IPS-NIHi7 (cell line): Measurements from ENCODE around the gene SRSF6.
"Not testable (repeated sequence)": the region's sequence is repeated elsewhere in the genome, so short reads cannot be mapped to it uniquely, and the experiment has no call there.

Experiments used
- DNase-seq: peaks from one replicate; pipeline ENCODE4 v3.0.0; 2012; ENCODE audit warnings: mixed read lengths; ENCODE audit errors: extremely low spot score

The SRSF6 gene

GRCh38 chr20:43448748-43449535 lies 8.8 kb upstream of the SRSF6 start:
- DNase-seq: peak; percentile 78

- no peak for DNase-seq
Observed at GRCh38 chr20:43450841-43451799, 6.6 kb upstream of the SRSF6 start.

DNA sequence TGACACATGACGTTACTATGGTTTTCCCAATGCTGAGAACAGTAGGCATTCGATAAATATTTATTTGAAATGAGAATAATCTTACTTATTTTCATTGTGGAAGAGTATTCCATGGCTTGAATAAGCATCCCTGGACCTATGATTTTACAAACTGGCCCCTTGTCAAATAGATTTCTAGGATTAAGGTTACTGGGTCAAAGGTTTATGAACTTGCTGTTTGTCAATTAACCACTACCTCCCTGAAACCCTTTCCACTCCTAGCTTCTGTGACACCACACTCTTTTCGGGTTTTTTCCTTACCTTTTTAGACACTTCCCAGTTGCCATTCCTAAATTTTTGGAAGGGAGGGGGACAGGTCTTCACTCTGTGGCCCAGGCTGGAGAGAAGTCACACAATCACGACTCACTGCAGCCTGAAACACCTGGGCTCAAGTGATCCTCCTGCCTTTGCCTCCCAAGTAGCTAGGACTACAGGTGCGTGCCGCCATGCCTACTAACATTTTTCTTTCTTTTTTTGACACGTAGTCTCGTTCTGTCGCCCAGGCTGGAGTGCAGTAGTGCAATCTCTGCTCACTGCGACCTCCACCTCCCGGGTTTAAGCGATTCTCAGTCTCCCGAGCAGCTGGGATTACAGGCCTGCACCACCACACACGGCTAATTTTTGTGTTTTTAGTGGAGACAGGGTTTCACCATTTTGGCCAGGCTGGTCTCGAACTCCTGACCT lies 5.1 kb upstream of the SRSF6 start:
- no peak for DNase-seq

- DNase-seq: not testable (repeated sequence)
Observed at GRCh38 chr20:43456252-43456651, 1.4 kb upstream of the SRSF6 start.

- DNase-seq: peak; percentile 93
Observed at GRCh38 chr20:43456809-43457639, 672 bp upstream of the SRSF6 start.

- no peak for DNase-seq
Observed at GRCh38 chr20:43458422-43458924, 777 bp downstream of the SRSF6 start.

DNA sequence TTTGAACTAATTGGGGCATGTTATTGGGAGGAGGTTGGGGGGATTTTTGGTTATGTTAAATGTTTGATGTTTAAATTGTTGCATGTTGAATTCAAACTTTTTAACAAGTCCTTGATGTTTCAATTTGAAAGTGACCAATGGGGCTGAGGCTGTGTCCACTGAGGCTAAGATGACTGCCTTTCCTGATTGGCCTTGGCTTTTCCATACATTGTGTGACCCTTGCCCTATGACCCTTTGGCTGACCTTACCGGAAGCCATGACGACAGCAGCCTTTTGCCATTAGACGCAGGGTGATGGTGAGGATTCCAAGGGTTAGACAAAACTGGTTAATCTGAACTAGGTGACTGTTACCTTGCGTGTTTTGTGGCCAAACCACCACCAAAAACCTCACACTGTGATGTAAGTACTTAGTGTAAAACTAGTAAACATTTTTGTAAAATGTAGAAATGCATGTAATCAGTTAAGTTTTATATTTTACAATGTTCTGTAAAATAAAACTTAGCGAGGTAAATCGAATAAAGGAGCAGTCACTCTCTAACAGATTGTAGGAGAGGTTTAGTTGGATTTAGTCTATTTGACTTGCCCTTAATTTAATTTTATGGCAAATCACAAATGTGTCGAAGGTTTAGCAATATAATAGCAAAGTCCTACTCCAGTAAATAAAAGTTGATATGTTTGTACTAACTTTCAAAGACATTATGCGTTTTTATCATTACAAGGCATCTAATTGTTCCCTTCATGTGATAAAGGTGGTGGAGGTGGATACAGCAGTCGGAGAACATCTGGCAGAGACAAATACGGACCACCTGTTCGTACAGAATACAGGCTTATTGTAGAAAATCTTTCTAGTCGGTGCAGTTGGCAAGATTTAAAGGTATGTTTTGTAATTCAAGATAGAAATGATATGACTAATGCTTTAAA lies 1.6 kb downstream of the SRSF6 start:
- no peak for DNase-seq

GRCh38 chr20:43460172-43460829 lies 2.6 kb downstream of the SRSF6 start:
- DNase-seq: no peak

DNA sequence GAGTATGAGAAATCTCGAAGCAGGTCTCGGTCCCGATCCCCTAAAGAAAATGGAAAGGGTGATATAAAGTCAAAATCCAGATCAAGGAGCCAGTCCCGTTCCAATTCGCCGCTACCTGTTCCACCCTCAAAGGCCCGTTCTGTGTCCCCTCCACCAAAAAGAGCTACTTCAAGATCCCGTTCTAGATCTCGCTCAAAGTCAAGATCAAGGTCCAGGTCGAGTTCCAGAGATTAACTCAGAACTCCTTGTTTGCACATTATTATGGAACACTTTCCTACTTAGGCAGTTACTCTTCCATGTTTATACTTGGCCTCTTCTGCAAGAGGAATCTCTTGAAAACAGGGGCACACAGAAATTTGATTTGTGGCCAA lies 3.1 kb downstream of the SRSF6 start:
- DNase-seq: no peak

DNA sequence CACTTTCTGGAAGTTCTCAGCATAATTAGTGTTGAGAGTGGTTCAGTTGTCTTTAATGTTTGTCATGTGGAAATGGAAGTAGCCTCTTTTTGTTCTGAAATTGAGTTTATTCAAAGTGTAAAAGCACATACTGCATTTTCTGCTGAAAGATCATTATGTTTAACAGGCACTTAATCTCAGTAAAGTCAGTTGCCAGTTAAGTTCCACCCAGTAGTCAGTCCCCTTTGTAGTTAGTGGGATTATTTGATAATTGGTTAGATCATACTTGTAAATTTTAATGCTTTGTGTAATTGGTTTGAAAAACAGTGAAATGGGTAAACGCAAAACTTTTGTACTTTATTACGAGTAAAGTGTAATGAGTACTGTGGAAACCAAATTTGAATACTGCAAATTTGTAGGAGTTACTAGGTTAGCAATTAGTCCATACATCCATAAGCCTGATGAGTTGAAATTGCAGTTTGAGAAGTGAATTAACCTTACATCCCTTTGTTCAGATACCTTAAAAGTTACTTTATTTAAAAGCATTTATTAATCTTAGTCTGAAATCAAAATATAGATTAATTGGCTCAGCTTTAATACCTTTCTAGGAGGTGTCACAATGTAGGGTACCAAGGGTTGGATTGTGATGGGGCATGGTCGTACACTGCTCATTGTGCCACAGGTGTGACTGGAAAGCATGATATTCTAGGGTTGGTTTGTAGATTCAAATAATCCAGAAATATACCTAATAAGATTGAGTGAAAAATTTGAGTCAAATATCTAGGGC lies 4.4 kb downstream of the SRSF6 start:
- DNase-seq: no peak

DNA sequence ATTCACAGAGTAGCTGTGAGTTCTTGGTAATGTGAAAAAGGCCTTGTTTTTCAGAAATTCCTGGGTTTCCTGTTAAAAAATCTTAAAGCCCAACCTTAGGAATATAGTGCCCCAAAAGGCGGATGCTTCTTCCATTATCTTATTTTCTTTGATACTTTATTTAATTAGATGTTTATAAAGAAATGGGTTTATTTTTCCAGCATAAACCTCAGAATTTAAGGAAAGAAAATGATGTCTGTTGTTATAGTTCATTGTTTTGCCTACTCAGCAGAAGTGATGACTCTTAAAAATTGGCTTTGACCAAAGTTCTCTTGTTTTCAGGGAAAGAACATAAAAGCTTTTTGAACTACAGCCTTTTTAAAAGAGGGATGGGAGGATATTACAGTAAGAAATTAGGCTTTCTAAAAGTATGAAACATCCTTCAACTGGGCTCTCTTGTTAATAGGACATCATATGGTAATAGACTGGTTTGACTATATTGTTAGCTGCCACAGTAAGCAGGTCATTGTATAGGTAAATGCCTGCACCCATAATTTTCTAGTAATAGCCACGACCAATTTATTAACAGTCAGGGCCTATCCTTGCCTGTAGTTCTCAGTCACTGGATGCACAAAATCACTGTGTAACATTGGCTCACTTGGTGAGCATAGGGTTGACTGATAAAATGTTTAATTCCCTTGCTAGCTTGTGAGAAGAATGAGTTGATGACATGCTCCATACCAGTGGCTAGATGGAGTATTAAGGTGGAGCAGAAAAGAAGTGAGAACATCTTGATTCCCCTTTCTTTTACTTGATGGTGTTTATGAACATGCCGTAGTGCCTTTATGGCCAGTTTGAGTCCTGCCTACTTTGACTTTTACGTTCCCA lies 5.2 kb downstream of the SRSF6 start:
- DNase-seq: no peak

DNA sequence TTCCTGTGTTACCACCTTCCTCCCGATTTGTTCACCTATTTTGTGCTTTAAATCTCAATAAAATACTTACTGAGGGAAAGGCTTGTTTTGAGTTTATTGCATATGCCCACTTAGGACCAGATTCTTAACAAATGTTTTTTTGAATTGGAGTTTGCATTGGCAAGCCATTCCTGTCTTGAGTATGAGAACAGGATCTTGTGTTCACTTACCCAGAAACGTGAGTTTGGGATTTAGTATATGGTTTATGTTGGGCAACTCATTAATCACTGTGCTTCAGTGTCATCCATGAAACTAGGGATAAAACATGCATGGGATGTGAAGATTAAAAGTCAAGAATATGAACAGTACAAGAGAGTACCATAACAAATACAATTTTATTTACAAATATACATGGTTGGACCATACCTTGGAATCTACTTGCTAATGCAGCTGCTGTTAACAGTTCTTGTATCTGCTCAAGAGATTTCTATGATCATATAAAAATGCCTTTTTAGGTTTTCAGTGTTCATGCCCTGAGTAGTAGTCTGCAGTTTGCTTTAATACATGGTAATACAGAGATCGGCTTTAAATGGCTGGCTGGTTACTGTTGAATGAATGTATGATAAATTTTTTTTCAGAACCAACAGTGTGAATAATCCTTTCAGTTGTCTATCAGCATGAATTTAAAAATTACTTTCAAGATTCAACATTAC lies 6.0 kb downstream of the SRSF6 start:
- no peak for DNase-seq

DNA sequence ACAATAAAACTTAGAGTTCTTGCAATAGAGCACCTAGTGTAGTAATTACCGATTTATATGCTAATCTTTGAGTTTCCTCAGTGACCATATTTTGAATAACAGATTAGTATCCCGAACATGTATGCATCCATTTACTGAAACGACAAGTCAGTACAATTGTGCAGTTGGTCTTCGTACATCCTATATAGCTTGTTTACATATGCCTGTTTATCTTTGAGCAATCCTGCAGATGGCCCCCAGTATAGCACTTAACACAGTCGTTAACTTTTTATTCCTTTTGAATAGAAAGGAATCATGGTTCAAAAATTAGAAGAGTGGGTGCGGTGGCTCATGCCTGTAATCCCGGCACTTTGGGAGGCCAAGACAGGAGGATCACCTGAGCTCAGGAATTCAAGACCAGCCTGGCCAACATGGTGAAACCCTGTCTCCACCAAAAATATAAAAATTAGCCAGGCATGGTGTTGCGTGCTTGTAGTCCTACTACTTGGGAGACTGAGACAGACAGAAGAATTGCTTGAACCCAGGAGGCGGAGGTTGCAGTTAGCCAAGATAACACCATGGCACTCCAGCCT lies 6.6 kb downstream of the SRSF6 start:
- no peak for DNase-seq

DNA sequence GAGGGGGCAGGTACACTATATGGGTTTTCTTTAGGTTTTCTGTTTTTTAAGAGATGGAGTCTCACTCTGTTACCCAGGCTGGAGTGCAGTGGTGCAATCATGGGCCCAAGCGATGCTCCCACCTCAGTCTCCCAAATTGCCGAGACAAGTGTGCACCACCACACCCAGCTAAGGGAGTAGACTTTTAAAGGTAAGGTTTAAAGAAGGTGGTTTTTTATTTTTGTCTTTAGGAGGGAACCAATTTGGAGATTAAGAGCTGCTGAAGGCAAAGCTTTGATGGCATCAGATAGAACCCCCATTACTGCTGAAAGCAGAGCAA lies 7.9 kb downstream of the SRSF6 start:
- no peak for DNase-seq

DNA sequence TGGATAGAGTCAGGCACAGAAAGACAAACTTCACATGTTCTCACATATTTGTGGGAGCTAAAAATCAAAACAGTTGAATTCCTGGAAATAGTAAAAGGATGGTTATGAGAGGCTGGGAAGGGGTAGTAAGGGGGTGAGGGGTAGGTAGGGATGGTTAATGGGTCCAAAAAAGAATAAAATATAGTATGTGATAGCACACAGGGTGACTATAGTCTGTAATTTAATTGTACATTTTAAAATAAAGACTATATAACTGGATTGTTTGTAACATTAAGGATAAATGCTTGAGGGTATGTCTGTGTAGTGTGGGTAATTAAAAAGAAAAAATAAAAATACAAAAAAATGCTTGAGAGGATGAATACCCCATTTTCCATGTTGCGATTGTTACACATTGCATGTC lies 9.9 kb downstream of the SRSF6 start:
- DNase-seq: no peak

DNA sequence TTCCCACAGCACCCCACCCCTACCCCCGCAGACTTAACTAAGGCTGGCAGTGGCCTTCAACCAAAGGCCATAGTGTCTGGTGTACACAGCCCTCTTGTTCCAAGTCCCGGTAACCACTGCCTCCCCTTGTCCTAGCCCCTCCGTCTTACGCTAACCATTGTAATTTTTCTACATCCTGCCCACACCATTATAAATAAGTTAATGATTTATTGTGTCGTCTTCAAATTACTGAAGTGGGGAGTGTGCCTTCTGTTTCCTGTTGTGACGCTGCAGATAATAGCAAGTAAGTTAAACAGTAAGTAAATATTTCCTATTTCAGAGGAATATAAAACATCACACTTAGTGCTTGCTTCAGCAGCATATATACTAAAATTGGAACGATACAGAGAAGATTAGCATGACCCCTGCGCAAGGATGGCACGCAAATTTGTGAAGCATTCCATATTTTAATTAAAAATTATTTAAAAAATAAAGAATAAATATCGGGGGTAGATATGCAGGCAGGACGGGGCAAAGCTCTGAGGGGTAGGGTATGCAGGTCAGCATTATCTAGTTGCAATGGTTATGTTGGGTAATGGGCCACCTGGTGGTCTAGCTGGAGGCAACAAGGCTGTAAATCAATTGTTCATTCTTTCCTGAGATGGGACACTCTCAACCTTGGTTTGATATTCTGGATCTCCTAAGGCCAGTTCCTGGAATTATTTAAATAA lies 15.1 kb downstream of the SRSF6 start:
- no peak for DNase-seq
